Liver (tissue), 9 donors: ENCODE measurements around the gene P2RX7. TPM values are rescaled to one million over a fixed set of nuclear protein-coding genes. Genes with fewer than 3 reads are reported as not detected.

Source experiments
- DNase-seq: peaks from one replicate; pipeline ENCODE4 v3.0.0-alpha.2; 2017; ENCODE audit warnings: low spot score
- H3K27ac ChIP-seq, 2 donors: one replicate each; pipeline ENCODE4 v1.7.0; 2013; ENCODE audit warnings: inconsistent platforms in 2 of 2, low read length in 2 of 2, control low read depth in 1 of 2, low read depth in 1 of 2, mild to moderate bottlenecking in 1 of 2
- H3K27me3 ChIP-seq, 4 donors: one replicate each; pipeline versions ENCODE4 v1.6.1 to v1.7.0; 2013; ENCODE audit warnings: low read length in 3 of 4, inconsistent platforms in 1 of 4, mild to moderate bottlenecking in 1 of 4, moderate library complexity in 1 of 4; ENCODE audit not compliant: control insufficient read depth in 4 of 4, insufficient read depth in 4 of 4
- H3K36me3 ChIP-seq, 4 donors: one replicate each; pipeline versions ENCODE4 v1.6.1 to v1.7.0; 2013; ENCODE audit warnings: low read length in 3 of 4, mild to moderate bottlenecking in 3 of 4, low read depth in 1 of 4, moderate library complexity in 1 of 4; ENCODE audit not compliant: control insufficient read depth in 4 of 4, insufficient read depth in 3 of 4
- H3K4me1 ChIP-seq, 4 donors: one replicate each; pipeline versions ENCODE4 v1.6.1 to v1.7.0; 2013; ENCODE audit warnings: low read length in 3 of 4, mild to moderate bottlenecking in 3 of 4, moderate library complexity in 1 of 4; ENCODE audit not compliant: control insufficient read depth in 4 of 4, insufficient read depth in 4 of 4
- H3K4me3 ChIP-seq, 3 donors: one replicate each; pipeline versions ENCODE4 v1.6.1 to v1.7.0; 2013; ENCODE audit warnings: low read length in 3 of 3, control low read depth in 1 of 3, low read depth in 1 of 3, mild to moderate bottlenecking in 1 of 3
- H3K9ac ChIP-seq, 2 donors: one replicate each; pipeline ENCODE4 v1.7.0; 2013; ENCODE audit warnings: low read length in 2 of 2, mild to moderate bottlenecking in 2 of 2, moderate library complexity in 2 of 2, control low read depth in 1 of 2, low read depth in 1 of 2
- H3K9me3 ChIP-seq, 4 donors: one replicate each; pipeline versions ENCODE4 v1.6.1 to v1.7.0; 2013; ENCODE audit warnings: low read length in 3 of 4; ENCODE audit not compliant: control insufficient read depth in 4 of 4
- FOXA1 ChIP-seq: IDR thresholded peaks from 2 replicates; pipeline ENCODE4 v1.6.1; 2016; ENCODE audit warnings: antibody characterized with exemption
- FOXA2 ChIP-seq: IDR thresholded peaks from 2 replicates; pipeline ENCODE4 v1.6.1; 2016; ENCODE audit warnings: antibody characterized with exemption
- GABPA ChIP-seq, 2 donors: IDR thresholded peaks in 1 of 2; conservative IDR thresholded peaks in 1 of 2; 2 replicates each; pipeline ENCODE4 v1.6.1; 2016; ENCODE audit warnings: antibody characterized with exemption in 2 of 2, mild to moderate bottlenecking in 1 of 2, moderate library complexity in 1 of 2
- HNF4A ChIP-seq, 2 donors: conservative IDR thresholded peaks; 2 replicates each; pipeline ENCODE4 v1.6.1; 2016; ENCODE audit warnings: antibody characterized with exemption in 2 of 2, mild to moderate bottlenecking in 2 of 2
- HNF4G ChIP-seq: IDR thresholded peaks from 2 replicates; pipeline ENCODE4 v1.6.1; 2016; ENCODE audit warnings: antibody characterized with exemption
- JUND ChIP-seq, 2 donors: IDR thresholded peaks; 2 replicates each; pipeline ENCODE4 v1.6.1; 2016; ENCODE audit warnings: antibody characterized with exemption in 2 of 2
- NR2F2 ChIP-seq: IDR thresholded peaks from 2 replicates; pipeline ENCODE4 v1.6.1; 2016; ENCODE audit warnings: antibody characterized with exemption
- RAD21 ChIP-seq, 2 donors: IDR thresholded peaks; 2 replicates each; pipeline ENCODE4 v1.6.1; 2016; ENCODE audit warnings: antibody characterized with exemption in 2 of 2, mild to moderate bottlenecking in 2 of 2
- RXRA ChIP-seq, 2 donors: IDR thresholded peaks; 2 replicates each; pipeline ENCODE4 v1.6.1; 2017 to 2018; ENCODE audit warnings: antibody characterized with exemption in 2 of 2, mild to moderate bottlenecking in 1 of 2
- SP1 ChIP-seq: IDR thresholded peaks from 2 replicates; pipeline ENCODE4 v1.6.1; 2018; ENCODE audit warnings: antibody characterized with exemption, mild to moderate bottlenecking
- TAF1 ChIP-seq: conservative IDR thresholded peaks from 2 replicates; pipeline ENCODE4 v1.6.1; 2016; ENCODE audit warnings: antibody characterized with exemption, mild to moderate bottlenecking
- YY1 ChIP-seq: IDR thresholded peaks from 2 replicates; pipeline ENCODE4 v1.6.1; 2016; ENCODE audit warnings: antibody characterized with exemption, mild to moderate bottlenecking
- WGBS: extraction: QIAGEN DNeasy Blood & Tissue Kit; methylation state at CpG from one replicate; pipeline ENCODE4 v1.1.7; 2013; 5-methylcytosine and 5-hydroxymethylcytosine counted together
- polyA plus RNA-seq, 2 donors: library from polyadenylated mRNA; stranded (reverse) in 1 of 2; unstranded in 1 of 2; fragments of 200-250 nt in 1 of 2; fragments of >200 nt in 1 of 2; fragmentation: Nextera tagmentation in 1 of 2; extraction: Ambion mirVana in 1 of 2; gene quantifications; one replicate each; pipeline versions ENCODE4 v1.2.1 to v1.2.3, GENCODE V29; 2013 to 2015
- total RNA-seq, 2 donors: library from RNA; depleted of rRNA; stranded (reverse); fragments of >200 nt; gene quantifications; one replicate each; pipeline ENCODE4 v1.2.3, GENCODE V29; 2014
- TF ChIP-seq, protein P1 (sequence below): fragments of 150-350 bp; IDR thresholded peaks from 2 replicates; pipeline ENCODE4 v1.5.1; 2017; ENCODE audit warnings: improper control_type of control experiment, low read depth, low read length; ENCODE audit not compliant: missing input control
- TF ChIP-seq, protein P2 (sequence below): IDR thresholded peaks from 2 replicates; pipeline ENCODE4 v1.6.1; 2016; ENCODE audit warnings: antibody characterized with exemption
- TF ChIP-seq, protein P3 (sequence below): IDR thresholded peaks from 2 replicates; pipeline ENCODE4 v1.6.1; 2016; ENCODE audit warnings: antibody characterized with exemption
- TF ChIP-seq, protein P4 (sequence below): IDR thresholded peaks from 2 replicates; pipeline ENCODE4 v1.6.1; 2016; ENCODE audit warnings: antibody characterized with exemption
- donor health status: healthy.
- donor health status: healthy.
- donor health status: healthy.
- donor health status: healthy.
- donor health status: healthy.

The P2RX7 gene
- total and polyA plus RNA-seq, 4 donors: 1.2 to 3.2 (median 2.2) TPM

DNA sequence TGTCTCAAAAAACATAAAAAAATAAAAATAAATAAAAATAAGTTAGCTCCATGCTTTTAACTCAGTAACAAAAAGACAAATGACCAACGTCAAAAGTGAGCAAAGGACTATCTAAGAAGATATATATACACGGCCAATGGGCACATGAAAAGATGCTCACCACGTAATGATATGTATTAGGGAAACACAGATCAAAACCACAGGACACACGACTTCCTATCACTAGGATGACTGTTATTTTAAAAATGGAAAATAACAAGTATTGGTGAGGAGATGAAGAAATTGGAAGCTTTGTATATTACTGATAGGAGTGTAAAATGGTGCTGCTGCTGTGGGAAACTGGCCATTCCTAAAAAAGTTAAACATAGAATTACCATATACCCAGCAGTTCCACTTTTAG lies 20.2 kb upstream of the P2RX7 start:
- no peak overlapping the region for H3K9ac ChIP-seq
- no peaks in the 10 kb centered on the region for H3K9me3 ChIP-seq
- peaks cover 2 to 25% (median 12%) of the 10 kb centered on the region in 4 donors for H3K4me1 ChIP-seq
- WGBS: 80% methylated on average over 4 of the region's 4 CpGs
- no peaks in the 10 kb centered on the region for H3K36me3 ChIP-seq
- H3K4me3 ChIP-seq: no peak overlapping the region
- H3K27ac ChIP-seq: no peak overlapping the region
- DNase-seq: no peak
- TF ChIP-seq, protein P1, sequence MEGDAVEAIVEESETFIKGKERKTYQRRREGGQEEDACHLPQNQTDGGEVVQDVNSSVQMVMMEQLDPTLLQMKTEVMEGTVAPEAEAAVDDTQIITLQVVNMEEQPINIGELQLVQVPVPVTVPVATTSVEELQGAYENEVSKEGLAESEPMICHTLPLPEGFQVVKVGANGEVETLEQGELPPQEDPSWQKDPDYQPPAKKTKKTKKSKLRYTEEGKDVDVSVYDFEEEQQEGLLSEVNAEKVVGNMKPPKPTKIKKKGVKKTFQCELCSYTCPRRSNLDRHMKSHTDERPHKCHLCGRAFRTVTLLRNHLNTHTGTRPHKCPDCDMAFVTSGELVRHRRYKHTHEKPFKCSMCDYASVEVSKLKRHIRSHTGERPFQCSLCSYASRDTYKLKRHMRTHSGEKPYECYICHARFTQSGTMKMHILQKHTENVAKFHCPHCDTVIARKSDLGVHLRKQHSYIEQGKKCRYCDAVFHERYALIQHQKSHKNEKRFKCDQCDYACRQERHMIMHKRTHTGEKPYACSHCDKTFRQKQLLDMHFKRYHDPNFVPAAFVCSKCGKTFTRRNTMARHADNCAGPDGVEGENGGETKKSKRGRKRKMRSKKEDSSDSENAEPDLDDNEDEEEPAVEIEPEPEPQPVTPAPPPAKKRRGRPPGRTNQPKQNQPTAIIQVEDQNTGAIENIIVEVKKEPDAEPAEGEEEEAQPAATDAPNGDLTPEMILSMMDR: no peak
- TF ChIP-seq RXRA (IDR thresholded peaks at IDR 0.05): no peak
- TF ChIP-seq GABPA (IDR thresholded peaks at IDR 0.05 in 1 of 2, conservative IDR thresholded peaks at IDR 0.05 in 1 of 2): no peak
- TF ChIP-seq, protein P2, sequence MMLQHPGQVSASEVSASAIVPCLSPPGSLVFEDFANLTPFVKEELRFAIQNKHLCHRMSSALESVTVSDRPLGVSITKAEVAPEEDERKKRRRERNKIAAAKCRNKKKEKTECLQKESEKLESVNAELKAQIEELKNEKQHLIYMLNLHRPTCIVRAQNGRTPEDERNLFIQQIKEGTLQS: no peak
- TF ChIP-seq RAD21 (IDR thresholded peaks at IDR 0.05): no peak
- TF ChIP-seq TAF1: no peak
- no peak for TF ChIP-seq NR2F2
- no peak for TF ChIP-seq YY1
- TF ChIP-seq JUND (IDR thresholded peaks at IDR 0.05): no peak
- TF ChIP-seq, protein P3, sequence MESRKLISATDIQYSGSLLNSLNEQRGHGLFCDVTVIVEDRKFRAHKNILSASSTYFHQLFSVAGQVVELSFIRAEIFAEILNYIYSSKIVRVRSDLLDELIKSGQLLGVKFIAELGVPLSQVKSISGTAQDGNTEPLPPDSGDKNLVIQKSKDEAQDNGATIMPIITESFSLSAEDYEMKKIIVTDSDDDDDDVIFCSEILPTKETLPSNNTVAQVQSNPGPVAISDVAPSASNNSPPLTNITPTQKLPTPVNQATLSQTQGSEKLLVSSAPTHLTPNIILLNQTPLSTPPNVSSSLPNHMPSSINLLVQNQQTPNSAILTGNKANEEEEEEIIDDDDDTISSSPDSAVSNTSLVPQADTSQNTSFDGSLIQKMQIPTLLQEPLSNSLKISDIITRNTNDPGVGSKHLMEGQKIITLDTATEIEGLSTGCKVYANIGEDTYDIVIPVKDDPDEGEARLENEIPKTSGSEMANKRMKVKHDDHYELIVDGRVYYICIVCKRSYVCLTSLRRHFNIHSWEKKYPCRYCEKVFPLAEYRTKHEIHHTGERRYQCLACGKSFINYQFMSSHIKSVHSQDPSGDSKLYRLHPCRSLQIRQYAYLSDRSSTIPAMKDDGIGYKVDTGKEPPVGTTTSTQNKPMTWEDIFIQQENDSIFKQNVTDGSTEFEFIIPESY: no peak
- TF ChIP-seq, protein P4, sequence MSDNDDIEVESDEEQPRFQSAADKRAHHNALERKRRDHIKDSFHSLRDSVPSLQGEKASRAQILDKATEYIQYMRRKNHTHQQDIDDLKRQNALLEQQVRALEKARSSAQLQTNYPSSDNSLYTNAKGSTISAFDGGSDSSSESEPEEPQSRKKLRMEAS: no peak
- TF ChIP-seq FOXA2: no peak
- TF ChIP-seq SP1: no peak
- TF ChIP-seq FOXA1: no peak
- TF ChIP-seq HNF4A (conservative IDR thresholded peaks at IDR 0.05): no peak
- no peaks in the 10 kb centered on the region for H3K27me3 ChIP-seq

DNA sequence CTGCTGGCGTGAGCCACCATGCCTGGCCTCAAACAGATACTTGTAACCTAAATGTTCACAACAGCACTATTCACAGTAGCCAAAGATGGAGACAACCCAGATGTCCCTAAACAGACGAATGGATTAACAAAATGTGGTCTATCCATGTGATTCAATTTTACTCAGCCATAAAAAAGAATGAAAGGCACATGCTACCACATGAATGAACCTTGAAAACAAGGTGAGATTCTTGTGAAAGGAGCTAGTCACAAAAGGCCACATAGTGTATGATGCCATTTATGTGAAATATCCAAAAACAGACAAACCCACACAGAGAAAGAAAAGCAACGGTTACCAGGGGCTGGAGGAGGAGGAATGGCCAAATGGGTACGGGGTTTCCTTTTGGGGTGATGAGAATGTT lies 19.6 kb upstream of the P2RX7 start:
- H3K9me3 ChIP-seq: no peaks in the 10 kb centered on the region
- WGBS: 73% methylated on average over 4 of the region's 4 CpGs

More for the DNA sequence above, 19.6 kb upstream of the P2RX7 start:
- H3K27me3 ChIP-seq: no peaks in the 10 kb centered on the region
- no peak for DNase-seq
- TF ChIP-seq FOXA1 (no peak), HNF4G (no peak), TAF1 (no peak), HNF4A (conservative IDR thresholded peaks at IDR 0.05) (no peak), YY1 (no peak), NR2F2 (no peak), RXRA (IDR thresholded peaks at IDR 0.05) (no peak), FOXA2 (no peak), JUND (IDR thresholded peaks at IDR 0.05) (no peak), GABPA (IDR thresholded peaks at IDR 0.05 in 1 of 2, conservative IDR thresholded peaks at IDR 0.05 in 1 of 2) (no peak), RAD21 (IDR thresholded peaks at IDR 0.05) (no peak), SP1 (no peak)
- TF ChIP-seq, protein P2: no peak
- H3K27ac ChIP-seq: no peak overlapping the region
- no peak overlapping the region for H3K4me3 ChIP-seq
- peaks cover 2 to 29% (median 15%) of the 10 kb centered on the region in 4 donors for H3K4me1 ChIP-seq
- no peak overlapping the region for H3K9ac ChIP-seq
- H3K36me3 ChIP-seq: no peaks in the 10 kb centered on the region
